DND-41 (cell line): Measurements from ENCODE around the gene LURAP1L.

Experiments
- ATAC-seq: fragments of 200-7000 bp; cut with Tn5 transposase; 3 replicates; pipeline ENCODE4 v1.9.1; 2021; ENCODE audit warnings: low read depth; ENCODE audit not compliant: insufficient read depth
- DNase-seq: peaks from one replicate; pipeline ENCODE4 v3.0.0-alpha.2; 2020
- H2AFZ ChIP-seq: 2 replicates; pipeline ENCODE4 v1.6.0; 2012; ENCODE audit warnings: low read depth, low read length
- H3K27ac ChIP-seq: 2 replicates; pipeline ENCODE4 v1.5.1; 2012; ENCODE audit warnings: low read length, inconsistent platforms
- H3K27me3 ChIP-seq: fragments of 200-600 bp; sonication (generic); 2 replicates; pipeline ENCODE4 v1.6.0; 2012; ENCODE audit warnings: low read length, mild to moderate bottlenecking, inconsistent platforms; ENCODE audit not compliant: insufficient read depth, poor library complexity
- H3K36me3 ChIP-seq: 2 replicates; pipeline ENCODE4 v1.5.1; 2012; ENCODE audit warnings: low read length, inconsistent platforms; ENCODE audit not compliant: insufficient read depth
- H3K4me1 ChIP-seq: 2 replicates; pipeline ENCODE4 v1.5.1; 2012; ENCODE audit warnings: mild to moderate bottlenecking, low read length; ENCODE audit not compliant: insufficient read depth
- H3K4me2 ChIP-seq: 2 replicates; pipeline ENCODE4 v1.6.0; 2012; ENCODE audit warnings: mild to moderate bottlenecking, moderate library complexity, low read length, inconsistent platforms; ENCODE audit not compliant: insufficient read depth
- H3K4me3 ChIP-seq, 2 experiments: fragments of 200-600 bp in 1 of 2; shearing (Covaris generic) in 1 of 2; 2 replicates each; pipeline ENCODE4 v1.5.1; 2012 to 2016; ENCODE audit warnings: inconsistent platforms in 2 of 2, low read length in 2 of 2, mild to moderate bottlenecking in 2 of 2, low read depth in 1 of 2, moderate library complexity in 1 of 2
- H3K79me2 ChIP-seq: 2 replicates; pipeline ENCODE4 v1.6.0; 2012; ENCODE audit warnings: low read length, inconsistent platforms; ENCODE audit not compliant: insufficient read depth
- H3K9ac ChIP-seq: 2 replicates; pipeline ENCODE4 v1.6.0; 2012; ENCODE audit warnings: low read depth, mild to moderate bottlenecking, inconsistent platforms, low read length, moderate library complexity
- H3K9me3 ChIP-seq: 2 replicates; pipeline ENCODE4 v1.5.1; 2012; ENCODE audit warnings: low read length, moderate library complexity, mild to moderate bottlenecking, inconsistent platforms; ENCODE audit not compliant: insufficient read depth, severe bottlenecking
- H4K20me1 ChIP-seq: 2 replicates; pipeline ENCODE4 v1.6.0; 2012; ENCODE audit warnings: low read length; ENCODE audit not compliant: insufficient read depth
- CTCF ChIP-seq: IDR thresholded peaks from 2 replicates; pipeline ENCODE4 v1.5.1; 2012; ENCODE audit warnings: borderline replicate concordance, low read length, moderate library complexity, mild to moderate bottlenecking; ENCODE audit not compliant: poor library complexity, severe bottlenecking; ENCODE audit errors: extremely low read depth
- EZH2 ChIP-seq: IDR thresholded peaks from 3 replicates; pipeline ENCODE4 v1.6.1; 2012; ENCODE audit warnings: borderline replicate concordance, low read depth, mild to moderate bottlenecking, moderate library complexity, low read length, inconsistent platforms; ENCODE audit not compliant: severe bottlenecking

Gene LURAP1L

GRCh38 chr9:12854221-12854620 lies 79.4 kb downstream of the LURAP1L start:
- H3K4me1 ChIP-seq, result no peaks in the 10 kb centered on the region
- DNase-seq, result no peak

GRCh38 chr9:12855066-12855465 lies 80.2 kb downstream of the LURAP1L start:
- H3K9ac ChIP-seq, result no peak overlapping the region
- no peak overlapping the region for H3K4me2 ChIP-seq
- H3K9me3 ChIP-seq, result no peaks in the 10 kb centered on the region
- H3K4me3 ChIP-seq, result no peak overlapping the region
- TF ChIP-seq CTCF (no peak), EZH2 (no peak)
- no peak overlapping the region for H3K27ac ChIP-seq
- DNase-seq, result no peak
- no peaks in the 10 kb centered on the region for H4K20me1 ChIP-seq
- no peaks in the 10 kb centered on the region for H3K79me2 ChIP-seq
- H3K36me3 ChIP-seq, result no peaks in the 10 kb centered on the region
- H3K4me1 ChIP-seq, result no peaks in the 10 kb centered on the region
- no peaks in the 10 kb centered on the region for H3K27me3 ChIP-seq
- H2AFZ ChIP-seq, result no peak overlapping the region
- ATAC-seq, result no peak

More at GRCh38 chr9:12854221-12854620, 79.4 kb downstream of the LURAP1L start:
- ATAC-seq, result no peak
- Histone ChIP-seq H3K79me2 (no peaks in the 10 kb centered on the region), H3K9me3 (no peaks in the 10 kb centered on the region), H3K27ac (no peak overlapping the region), H3K27me3 (no peaks in the 10 kb centered on the region), H3K36me3 (no peaks in the 10 kb centered on the region), H3K9ac (no peak overlapping the region), H3K4me2 (no peak overlapping the region), H4K20me1 (no peaks in the 10 kb centered on the region), H2AFZ (no peak overlapping the region), H3K4me3 (no peak overlapping the region)
- no peak for TF ChIP-seq EZH2

GRCh38 chr9:12856603-12857002 lies 81.8 kb downstream of the LURAP1L start:
- no peaks in the 10 kb centered on the region for H3K4me1 ChIP-seq
- H2AFZ ChIP-seq, result no peak overlapping the region
- no peak overlapping the region for H3K4me3 ChIP-seq
- TF ChIP-seq EZH2, result no peak
- DNase-seq, result no peak
- no peaks in the 10 kb centered on the region for H3K9me3 ChIP-seq
- no peaks in the 10 kb centered on the region for H3K27me3 ChIP-seq
- no peak for ATAC-seq
- no peak overlapping the region for H3K9ac ChIP-seq
- H3K27ac ChIP-seq, result no peak overlapping the region
- no peaks in the 10 kb centered on the region for H3K79me2 ChIP-seq
- no peak overlapping the region for H3K4me2 ChIP-seq
- H3K36me3 ChIP-seq, result no peaks in the 10 kb centered on the region
- H4K20me1 ChIP-seq, result no peaks in the 10 kb centered on the region

GRCh38 chr9:12859704-12860251 lies 85.0 kb downstream of the LURAP1L start:
- no peaks in the 10 kb centered on the region for H3K27me3 ChIP-seq
- H3K27ac ChIP-seq, result no peak overlapping the region
- H2AFZ ChIP-seq, result no peak overlapping the region
- no peak for DNase-seq
- no peak overlapping the region for H3K4me2 ChIP-seq
- H3K79me2 ChIP-seq, result no peaks in the 10 kb centered on the region
- no peak overlapping the region for H3K4me3 ChIP-seq
- no peaks in the 10 kb centered on the region for H4K20me1 ChIP-seq
- no peak overlapping the region for H3K9ac ChIP-seq
- H3K4me1 ChIP-seq, result no peaks in the 10 kb centered on the region
- no peaks in the 10 kb centered on the region for H3K36me3 ChIP-seq
- no peak for ATAC-seq
- TF ChIP-seq EZH2, result no peak
- no peak for TF ChIP-seq CTCF
- no peaks in the 10 kb centered on the region for H3K9me3 ChIP-seq
